T-cell (primary cell): ENCODE measurements around the gene HIPK2. TPM values are rescaled to one million over a fixed set of nuclear protein-coding genes. Genes with fewer than 3 reads are reported as not detected.

Experiments used
- ATAC-seq, 4 experiments: fragments of 200-7000 bp in 3 of 4; fragments of 150-1000 bp in 1 of 4; cut with Tn5 transposase; replicated peaks in 1 of 4; 1 replicate in 3 of 4; 2 replicates in 1 of 4; pipeline ENCODE4 v1.10.0; 2021; ENCODE audit warnings: moderate library complexity in 3 of 4, mild to moderate bottlenecking in 2 of 4, moderate number of reproducible peaks in 1 of 4
- CTCF ChIA-PET, 2 donors: fragments of 300-600 bp; sonication (Branson Sonifier 250); formaldehyde crosslinking; loops; one replicate each; lab custom pipeline; 2022; ENCODE audit warnings: antibody characterized with exemption in 2 of 2; lab: Charles Lee
- POLR2A ChIA-PET, 2 donors: fragments of 300-600 bp; sonication (Branson Sonifier 250); formaldehyde crosslinking; loops; one replicate each; lab custom pipeline; 2022; ENCODE audit warnings: antibody characterized with exemption in 2 of 2; lab: Charles Lee
- DNase-seq, 35 experiments: peaks; one replicate each; pipeline versions ENCODE4 v3.0.0 to v3.0.0-alpha.2; 2013 to 2023
- H3K27ac ChIP-seq: one replicate; pipeline ENCODE4 v1.5.1; 2013; ENCODE audit warnings: low read length
- H3K27me3 ChIP-seq, 2 experiments: replicated peaks in 1 of 2; 1 replicate in 1 of 2; 2 replicates in 1 of 2; pipeline versions ENCODE4 v1.6.1 to v1.7.0; 2013; ENCODE audit warnings: low read length in 1 of 2, mixed read lengths in 1 of 2; ENCODE audit not compliant: control insufficient read depth in 2 of 2, insufficient read depth in 2 of 2; ENCODE audit errors: extremely low read depth in 1 of 2
- H3K36me3 ChIP-seq, 2 donors: 1 replicate in 1 of 2; 2 replicates in 1 of 2; pipeline versions ENCODE4 v1.6.1 to v1.7.0; 2013; ENCODE audit warnings: low read length in 1 of 2; ENCODE audit not compliant: control insufficient read depth in 2 of 2, insufficient read depth in 1 of 2; ENCODE audit errors: extremely low read depth in 1 of 2
- H3K4me1 ChIP-seq, 2 experiments: 1 replicate in 1 of 2; 2 replicates in 1 of 2; pipeline versions ENCODE4 v1.6.1 to v1.7.0; 2013; ENCODE audit warnings: low read length in 2 of 2, mixed read lengths in 1 of 2; ENCODE audit not compliant: insufficient read depth in 2 of 2, control insufficient read depth in 1 of 2; ENCODE audit errors: extremely low read depth in 1 of 2
- H3K4me3 ChIP-seq, 2 donors: 1 replicate in 1 of 2; 2 replicates in 1 of 2; pipeline versions ENCODE4 v1.5.1 to v1.7.0; 2013; ENCODE audit warnings: mild to moderate bottlenecking in 2 of 2, low read length in 1 of 2, moderate library complexity in 1 of 2; ENCODE audit not compliant: control insufficient read depth in 1 of 2; ENCODE audit errors: extremely low read depth in 1 of 2
- H3K9me3 ChIP-seq: 2 replicates; pipeline ENCODE4 v1.7.0; 2013
- H3K27ac Mint-ChIP-seq, 2 donors: one replicate each; pipeline ENCODE4 v1.8.0; 2020 to 2021; ENCODE audit warnings: mild to moderate bottlenecking in 2 of 2, mixed read lengths in 2 of 2
- H3K27me3 Mint-ChIP-seq, 2 donors: one replicate each; pipeline ENCODE4 v1.8.0; 2021 to 2022; ENCODE audit warnings: mixed read lengths in 2 of 2
- H3K36me3 Mint-ChIP-seq: one replicate; pipeline ENCODE4 v1.8.0; 2021; ENCODE audit warnings: mixed read lengths
- H3K4me1 Mint-ChIP-seq, 3 donors: one replicate each; pipeline ENCODE4 v1.8.0; 2020 to 2022; ENCODE audit warnings: mixed read lengths in 3 of 3, mild to moderate bottlenecking in 1 of 3
- H3K4me3 Mint-ChIP-seq, 3 donors: one replicate each; pipeline ENCODE4 v1.8.0; 2020 to 2022; ENCODE audit warnings: mild to moderate bottlenecking in 3 of 3, mixed read lengths in 3 of 3, moderate library complexity in 3 of 3
- H3K9me3 Mint-ChIP-seq, 3 donors: one replicate each; pipeline ENCODE4 v1.8.0; 2020 to 2022; ENCODE audit warnings: mixed read lengths in 3 of 3
- whole genome bisulfite sequencing: methylation state at CpG from one replicate; pipeline ENCODE4 v1.1.5; 2013; ENCODE audit warnings: missing lambda C conversion rate; ENCODE audit not compliant: insufficient coverage; 5-methylcytosine and 5-hydroxymethylcytosine counted together
- total RNA-seq, 35 experiments: library from RNA in 6 of 35; stranded (reverse) in 6 of 35; fragments of 120-200 nt in 1 of 35; gene quantifications; one replicate each; pipeline versions ENCODE4 v1.2.1 to v1.2.4 and lab custom pipeline; 2013 to 2026

HIPK2 gene
- total RNA-seq, 5 donors from 2014 or later (not counting 1 experiment from before 2014, with no cell fraction given) = 32.7 to 34.5 (median 33.5) TPM

DNA sequence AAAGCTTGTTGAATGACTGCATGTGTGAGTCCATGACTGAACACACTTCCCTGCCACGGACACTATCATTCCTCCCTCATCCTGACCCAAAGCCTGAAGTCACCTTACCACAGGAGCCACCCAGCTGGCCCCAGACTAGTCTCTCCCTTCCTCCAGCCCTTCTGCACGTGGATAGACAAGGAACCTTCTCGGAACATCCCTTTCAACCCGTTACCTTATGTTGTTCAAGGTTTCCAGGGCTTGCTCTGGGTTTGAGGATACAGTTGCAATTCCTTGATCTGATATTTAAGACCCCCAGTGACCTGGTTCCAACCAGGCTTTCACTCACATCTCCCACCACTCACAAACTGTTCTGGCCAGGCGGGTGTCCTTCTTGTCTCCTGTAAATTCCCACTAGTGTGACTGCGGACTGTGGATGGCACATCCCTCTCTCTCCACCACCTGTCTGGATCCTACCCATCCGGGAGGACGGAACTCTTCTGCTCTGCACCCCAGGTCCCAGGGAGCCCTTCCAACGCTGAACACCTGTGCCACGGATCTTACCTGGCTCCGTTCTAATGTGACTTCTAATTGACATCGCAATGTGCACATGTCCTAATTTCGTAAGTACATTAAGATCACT is 62.5 kb downstream of the HIPK2 start:
- H3K27ac ChIP-seq = no peak overlapping the region
- no peak overlapping the region for H3K4me3 Mint-ChIP-seq

GRCh38 chr7:139714163-139714901 is 63.5 kb downstream of the HIPK2 start:
- Histone ChIP-seq H3K27ac (no peak overlapping the region), H3K9me3 (no peaks in the 10 kb centered on the region), H3K4me1 (peaks cover 0 to 2% of the 10 kb centered on the region in 2 experiments), H3K27me3 (no peaks in the 10 kb centered on the region), H3K4me3 (no peak overlapping the region), H3K36me3 (peaks cover 12 to 27% of the 10 kb centered on the region in 2 donors)
- DNase-seq (no peak), ATAC-seq (no peak)
- CTCF ChIA-PET = no interaction called here
- Mint-ChIP-seq H3K27ac (no peak overlapping the region), H3K9me3 (no peaks in the 10 kb centered on the region), H3K36me3 (peaks cover 58% of the 10 kb centered on the region), H3K4me1 (peaks cover 0 to 20% (median 9%) of the 10 kb centered on the region in 3 donors), H3K4me3 (no peak overlapping the region), H3K27me3 (no peaks in the 10 kb centered on the region)
- 93% methylated on average over 15 of the region's 23 CpGs for WGBS
- POLR2A ChIA-PET = no interaction called here

More for the DNA sequence above, 62.5 kb downstream of the HIPK2 start:
- peaks cover 49% of the 10 kb centered on the region for H3K36me3 Mint-ChIP-seq
- peaks cover 0 to 13% (median 5%) of the 10 kb centered on the region in 3 donors for H3K4me1 Mint-ChIP-seq
- ChIA-PET POLR2A (interaction anchor here in 1 of 2 donors (0.7 kb wide), 1 partner anchor 18 kb away, joined by 3 read pairs; no protein-coding TSS in a partner anchor), CTCF (interaction anchor here in 1 of 2 donors (0.6 kb wide), 1 partner anchor 48 kb away, joined by 4 read pairs; no protein-coding TSS in a partner anchor)
- Histone ChIP-seq H3K9me3 (no peaks in the 10 kb centered on the region), H3K27me3 (no peaks in the 10 kb centered on the region), H3K4me3 (no peak overlapping the region), H3K36me3 (peaks cover 12 to 27% of the 10 kb centered on the region in 2 donors), H3K4me1 (peaks cover 0 to 4% of the 10 kb centered on the region in 2 experiments)
- ATAC-seq (no peak), DNase-seq (no peak)
- no peaks in the 10 kb centered on the region for H3K27me3 Mint-ChIP-seq
- H3K27ac Mint-ChIP-seq = no peak overlapping the region
- H3K9me3 Mint-ChIP-seq = no peaks in the 10 kb centered on the region
- WGBS = 91% methylated on average over 12 of the region's 13 CpGs

DNA sequence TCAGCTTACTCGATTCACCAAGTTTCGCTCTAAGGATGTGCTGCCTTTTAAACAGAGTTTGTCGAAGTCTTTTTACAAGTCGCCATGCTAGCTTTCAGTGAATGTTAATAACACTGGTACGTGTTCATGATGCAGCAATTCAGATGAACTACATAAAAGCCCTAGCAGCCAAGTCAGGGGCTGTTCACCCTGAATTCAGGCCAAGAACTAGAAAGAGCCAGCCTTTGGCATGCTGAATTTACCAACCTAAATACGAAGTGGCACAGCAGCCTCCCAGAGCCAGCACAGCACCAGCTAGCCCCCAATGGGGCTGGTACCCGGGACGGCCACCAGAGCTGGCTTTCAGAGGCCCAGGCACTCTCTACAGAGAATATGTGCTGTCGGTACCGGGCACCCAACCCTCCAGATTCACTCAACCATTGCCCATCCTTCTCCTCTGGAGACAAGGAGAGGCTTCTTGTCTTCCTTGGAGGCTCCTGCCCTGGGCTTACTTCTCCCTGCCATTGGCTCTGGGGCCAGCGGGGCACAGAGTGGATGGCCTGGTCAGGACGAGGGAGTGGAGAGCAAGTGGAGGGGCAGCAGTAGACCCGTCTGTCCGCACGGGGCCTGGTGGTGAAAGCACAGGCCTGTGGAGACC is 64.2 kb downstream of the HIPK2 start:
- no peaks in the 10 kb centered on the region for H3K9me3 ChIP-seq
- ATAC-seq = no peak
- Mint-ChIP-seq H3K4me3 (no peak overlapping the region), H3K9me3 (no peaks in the 10 kb centered on the region), H3K27me3 (no peaks in the 10 kb centered on the region), H3K4me1 (peaks cover 0 to 20% (median 9%) of the 10 kb centered on the region in 3 donors), H3K27ac (no peak overlapping the region), H3K36me3 (peaks cover 61% of the 10 kb centered on the region)
- no peak for DNase-seq
- no peak overlapping the region for H3K4me3 ChIP-seq
- no peaks in the 10 kb centered on the region for H3K4me1 ChIP-seq
- WGBS = 96% methylated on average over 15 of the region's 15 CpGs
- H3K27ac ChIP-seq = no peak overlapping the region
- peaks cover 12 to 27% of the 10 kb centered on the region in 2 donors for H3K36me3 ChIP-seq
- ChIA-PET CTCF (interaction anchor here in 1 of 2 donors (0.8 kb wide), 1 partner anchor 314 kb away, joined by 3 read pairs; no protein-coding TSS in a partner anchor), POLR2A (no interaction called here)
- no peaks in the 10 kb centered on the region for H3K27me3 ChIP-seq

DNA sequence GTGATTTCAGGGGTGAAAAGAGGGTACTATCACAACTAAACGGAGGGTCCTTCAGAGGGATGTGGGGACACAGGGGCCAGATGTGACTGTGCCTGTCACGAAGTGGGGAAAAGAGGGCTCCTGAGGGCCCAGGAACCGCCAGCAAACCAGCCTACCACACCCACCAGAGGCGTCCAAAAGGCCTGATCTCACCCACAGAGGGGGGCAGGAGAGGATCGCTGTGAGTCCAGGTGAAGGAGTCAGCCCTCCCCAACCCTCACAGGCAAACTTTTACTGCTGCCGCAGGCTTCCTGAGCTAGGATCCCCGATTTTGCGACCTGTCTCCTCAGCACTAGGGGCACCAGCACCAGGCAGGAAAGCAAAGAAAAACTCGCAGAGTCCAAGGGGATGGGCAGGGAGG is 64.7 kb downstream of the HIPK2 start:
- Histone ChIP-seq H3K27ac (no peak overlapping the region), H3K36me3 (peaks cover 12 to 27% of the 10 kb centered on the region in 2 donors), H3K9me3 (no peaks in the 10 kb centered on the region), H3K4me1 (no peaks in the 10 kb centered on the region), H3K4me3 (no peak overlapping the region), H3K27me3 (no peaks in the 10 kb centered on the region)
- no peaks in the 10 kb centered on the region for H3K27me3 Mint-ChIP-seq
- 96% methylated on average over 5 of the region's 9 CpGs for WGBS
- H3K36me3 Mint-ChIP-seq = peaks cover 61% of the 10 kb centered on the region
- H3K27ac Mint-ChIP-seq = no peak overlapping the region
- H3K9me3 Mint-ChIP-seq = no peaks in the 10 kb centered on the region
- no peak overlapping the region for H3K4me3 Mint-ChIP-seq
- H3K4me1 Mint-ChIP-seq = peaks cover 0 to 20% (median 10%) of the 10 kb centered on the region in 3 donors
- no peak for DNase-seq
- ChIA-PET CTCF (interaction anchor here in 1 of 2 donors (0.8 kb wide), 1 partner anchor 314 kb away, joined by 3 read pairs; no protein-coding TSS in a partner anchor), POLR2A (no interaction called here)
- ATAC-seq = no peak

GRCh38 chr7:139711991-139712743 is 65.6 kb downstream of the HIPK2 start:
- DNase-seq = no peak
- no peak for ATAC-seq
- 88% methylated on average over 8 of the region's 11 CpGs for WGBS
- ChIA-PET POLR2A (no interaction called here), CTCF (no interaction called here)
- no peaks in the 10 kb centered on the region for H3K27me3 Mint-ChIP-seq
- H3K36me3 ChIP-seq = peaks cover 12 to 33% of the 10 kb centered on the region in 2 donors
- no peaks in the 10 kb centered on the region for H3K9me3 ChIP-seq
- H3K36me3 Mint-ChIP-seq = peaks cover 63% of the 10 kb centered on the region
- no peak overlapping the region for H3K27ac ChIP-seq
- H3K4me1 ChIP-seq = no peaks in the 10 kb centered on the region
- H3K4me1 Mint-ChIP-seq = peaks cover 0 to 20% (median 14%) of the 10 kb centered on the region in 3 donors
- H3K4me3 ChIP-seq = no peak overlapping the region
- H3K4me3 Mint-ChIP-seq = no peak overlapping the region
- no peaks in the 10 kb centered on the region for H3K27me3 ChIP-seq
- H3K9me3 Mint-ChIP-seq = no peaks in the 10 kb centered on the region
- H3K27ac Mint-ChIP-seq = no peak overlapping the region
